HG03442 (cell line): ENCODE results near the gene CCDC38.

Experiments
- ATAC-seq: cut with Tn5 transposase; IDR thresholded peaks from one replicate; pipeline ENCODE4 v1.9.1; 2021; ENCODE audit warnings: mild to moderate bottlenecking, moderate library complexity; ENCODE audit not compliant: unreplicated experiment

The CCDC38 gene

DNA sequence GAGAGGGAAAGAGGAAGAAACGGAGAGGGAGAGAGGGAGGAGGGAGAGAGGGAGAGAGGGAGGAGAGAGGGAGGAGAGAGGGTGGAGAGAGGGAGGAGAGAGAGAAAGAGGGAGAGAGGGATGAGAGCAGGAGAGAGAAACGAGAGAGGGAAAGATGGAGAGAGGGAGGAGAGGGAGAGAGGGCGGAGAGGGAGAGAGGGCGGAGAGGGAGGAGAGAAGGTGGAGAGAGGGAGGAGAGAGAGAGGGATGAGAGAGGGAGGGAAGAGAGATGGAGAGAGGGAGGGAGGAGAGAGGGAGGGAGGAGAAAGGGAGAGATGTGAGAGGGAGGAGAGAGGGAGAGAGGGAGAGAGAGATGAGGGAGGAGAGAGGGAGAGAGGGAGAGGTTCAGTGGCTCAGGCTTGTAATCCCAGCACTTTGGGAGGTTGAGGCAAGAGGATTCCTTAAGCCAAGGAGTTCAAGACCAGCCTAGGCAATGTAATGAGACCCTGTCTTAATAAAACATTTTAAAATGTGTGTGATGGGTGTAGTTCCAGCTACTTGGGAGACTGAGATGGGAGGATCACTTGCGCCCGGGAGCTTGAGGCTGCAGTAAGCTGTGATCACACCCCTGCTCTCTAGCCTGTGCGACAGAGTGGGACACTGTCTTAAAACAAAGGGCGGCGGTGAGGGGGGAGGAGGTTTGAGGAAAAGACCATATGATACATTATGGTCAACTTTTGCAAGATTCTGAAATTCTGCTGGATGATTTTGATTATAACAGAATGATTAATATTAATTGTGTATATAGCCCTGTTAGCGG, 105.0 kb downstream of the CCDC38 start:
- ATAC-seq, result no peak

GRCh38 chr12:95836630-95837239, 105.7 kb downstream of the CCDC38 start:
- no peak for ATAC-seq

DNA sequence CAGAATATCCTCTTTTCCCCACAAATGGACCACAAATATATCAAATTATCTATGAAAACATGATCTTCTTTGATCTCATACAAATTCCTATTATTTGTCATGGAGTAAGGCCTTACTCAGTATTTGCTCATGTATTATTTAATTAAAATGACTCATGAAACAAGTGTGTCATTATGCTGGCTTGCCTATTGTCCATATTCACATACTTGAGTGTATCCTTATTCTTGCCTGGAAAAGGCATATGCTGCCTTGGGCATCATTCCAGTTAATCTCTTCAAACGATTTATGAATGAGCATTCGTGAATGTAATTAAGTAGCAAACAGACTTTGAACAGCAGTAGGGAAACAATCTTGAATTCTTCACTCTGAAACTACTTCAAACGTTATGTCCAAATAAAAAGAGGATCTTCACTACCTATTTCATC, 106.2 kb downstream of the CCDC38 start:
- ATAC-seq, result no peak

DNA sequence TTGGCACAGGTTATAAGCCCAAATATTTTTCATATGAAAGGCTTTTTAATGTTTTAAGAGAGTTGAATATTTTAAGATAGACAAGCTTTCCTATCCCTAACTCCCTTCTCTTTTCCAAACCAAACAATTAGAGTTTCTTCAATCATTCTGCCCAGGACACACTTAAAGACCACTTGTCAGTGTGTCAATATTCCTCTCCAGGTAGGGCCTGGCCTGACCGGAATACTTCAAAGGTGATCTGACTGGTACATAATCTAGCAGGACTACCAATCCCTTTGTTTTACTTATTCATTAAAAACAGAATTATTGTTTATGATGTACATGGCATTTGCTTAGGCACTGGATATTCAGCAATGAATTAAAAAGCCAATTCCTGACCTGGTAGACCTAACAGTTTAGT, 107.8 kb downstream of the CCDC38 start:
- no peak for ATAC-seq

- no peak for ATAC-seq
These were observed 111.9 kb downstream of the CCDC38 start for GRCh38 chr12:95830335-95831089.

GRCh38 chr12:95829395-95829794, 113.0 kb downstream of the CCDC38 start:
- no peak for ATAC-seq

- ATAC-seq, result no peak
These were observed 122.2 kb downstream of the CCDC38 start for GRCh38 chr12:95820096-95820703.
